GM12878 (cell line): Measurements from ENCODE around the gene GFM1. TPM values are rescaled to one million over a fixed set of nuclear protein-coding genes. Genes with fewer than 3 reads are reported as not detected.

ENCODE experiments used
- ATAC-seq: fragments of 200-7000 bp; cut with Tn5 transposase; 3 replicates; pipeline ENCODE4 v1.9.1; 2020; ENCODE audit warnings: mild to moderate bottlenecking, moderate library complexity
- BruUV-seq: library from RNA; stranded (reverse); fragments of 400-500 nt; replicated peaks from 2 replicates; lab custom pipeline; 2021; lab: Mats Ljungman, UMichigan
- CTCF ChIA-PET: fragments of 300-600 bp; sonication (Branson Sonifier 250); formaldehyde crosslinking; extraction: SDS; loops from one replicate; lab custom pipeline; 2021; ENCODE audit warnings: inconsistent platforms; lab: Yijun Ruan, JAX
- POLR2A ChIA-PET: fragments of 350-600 bp; formaldehyde crosslinking; extraction: SDS; loops from one replicate; lab custom pipeline; 2021; ENCODE audit warnings: inconsistent platforms; lab: Charles Lee
- RAD21 ChIA-PET: fragments of 300-600 bp; sonication (Branson Sonifier 250); formaldehyde crosslinking; loops from one replicate; lab custom pipeline; 2023; ENCODE audit warnings: antibody characterized with exemption; ENCODE audit not compliant: unreplicated experiment; lab: Charles Lee
- SMC1A ChIA-PET: fragments of 300-600 bp; sonication (Branson Sonifier 250); formaldehyde crosslinking; loops from one replicate; lab custom pipeline; 2023; ENCODE audit not compliant: unreplicated experiment, uncharacterized antibody; lab: Charles Lee
- DNase-seq: peaks from one replicate; pipeline ENCODE4 v3.0.0-alpha.2; 2011; ENCODE audit warnings: low read depth, low spot score
- FAIRE-seq: peaks from 3 replicates; lab custom pipeline; 2011; peaks lifted over from hg19 to GRCh38; lab: Jason Lieb, UNC
- H2AFZ ChIP-seq: 2 replicates; pipeline ENCODE4 v1.6.0; 2011; ENCODE audit warnings: low read depth, low read length, control low read depth; ENCODE audit not compliant: control insufficient read depth
- H3K27ac ChIP-seq: 2 replicates; pipeline ENCODE4 v1.5.1; 2011; ENCODE audit warnings: control low read depth; ENCODE audit not compliant: control insufficient read depth, insufficient read depth
- H3K27me3 ChIP-seq, 2 experiments: replicated peaks in 1 of 2; 2 replicates each; pipeline versions ENCODE4 v1.6.0 to v1.6.1; 2011; ENCODE audit warnings: low read length in 1 of 2; ENCODE audit not compliant: control insufficient read depth in 2 of 2, insufficient read depth in 2 of 2
- H3K36me3 ChIP-seq, 2 experiments: 2 replicates each; pipeline ENCODE4 v1.5.1; 2011; ENCODE audit warnings: low read length in 1 of 2; ENCODE audit not compliant: control insufficient read depth in 2 of 2, insufficient read depth in 2 of 2
- H3K4me1 ChIP-seq: 2 replicates; pipeline ENCODE4 v1.6.1; 2011; ENCODE audit warnings: mild to moderate bottlenecking, low read length, moderate library complexity, mixed read lengths; ENCODE audit not compliant: control insufficient read depth, insufficient read depth
- H3K4me2 ChIP-seq: 2 replicates; pipeline ENCODE4 v1.6.0; 2011; ENCODE audit warnings: control low read depth; ENCODE audit not compliant: control insufficient read depth, insufficient read depth
- H3K4me3 ChIP-seq: fragments of 200-600 bp; sonication (generic); 2 replicates; pipeline ENCODE4 v1.5.1; 2016
- H3K79me2 ChIP-seq: 2 replicates; pipeline ENCODE4 v1.6.0; 2011; ENCODE audit warnings: low read length; ENCODE audit not compliant: control insufficient read depth, insufficient read depth
- H3K9ac ChIP-seq: 2 replicates; pipeline ENCODE4 v1.8.0; 2011; ENCODE audit warnings: low read length, control low read depth, mixed read lengths; ENCODE audit not compliant: control insufficient read depth, insufficient read depth
- H3K9me3 ChIP-seq: replicated peaks from 3 replicates; pipeline ENCODE4 v1.5.1; 2011; ENCODE audit warnings: mild to moderate bottlenecking, low read length; ENCODE audit not compliant: control insufficient read depth, insufficient read depth
- H4K20me1 ChIP-seq: 2 replicates; pipeline ENCODE4 v1.6.0; 2011; ENCODE audit not compliant: control insufficient read depth, insufficient read depth
- BCL11A ChIP-seq: IDR thresholded peaks from 2 replicates; pipeline ENCODE4 v1.6.1; 2011; ENCODE audit warnings: low read depth, low read length
- IKZF1 ChIP-seq: fragments of 450-650 bp; conservative IDR thresholded peaks from 2 replicates; pipeline ENCODE4 v1.6.1; 2017; ENCODE audit warnings: antibody characterized with exemption, mild to moderate bottlenecking
- IKZF2 ChIP-seq, 2 experiments: fragments of 450-650 bp; IDR thresholded peaks; 2 replicates each; pipeline ENCODE4 v1.6.1; 2017; ENCODE audit warnings: mild to moderate bottlenecking in 2 of 2, moderate library complexity in 2 of 2
- JUNB ChIP-seq: IDR thresholded peaks from 2 replicates; pipeline ENCODE4 v1.6.1; 2016; ENCODE audit warnings: antibody characterized with exemption, mild to moderate bottlenecking
- RUNX3 ChIP-seq: IDR thresholded peaks from 2 replicates; pipeline ENCODE4 v1.6.1; 2012; ENCODE audit warnings: low read length, inconsistent platforms
- TCF3 ChIP-seq: IDR thresholded peaks from 2 replicates; pipeline ENCODE4 v1.6.1; 2012; ENCODE audit warnings: low read depth, mild to moderate bottlenecking, low read length, borderline replicate concordance; ENCODE audit not compliant: insufficient read depth
- WGBS: methylation state at CpG from one replicate; pipeline ENCODE4 v1.1.6; 2016; ENCODE audit warnings: low lambda C conversion rate; ENCODE audit not compliant: insufficient replicate concordance, insufficient coverage; ENCODE audit errors: missing lambda C conversion rate; 5-methylcytosine and 5-hydroxymethylcytosine counted together
- in situ Hi-C: fragments of 300-500 bp; cut with MboI; formaldehyde crosslinking; loops from 9 replicates; pipeline ENCODE4 v1.14.3; 2018; ENCODE audit warnings: mixed read lengths
- intact Hi-C: fragments of 100-400 bp; cut with micrococcal nuclease; formaldehyde crosslinking; loops from one replicate; pipeline ENCODE4 v1.14.2; 2022; ENCODE audit not compliant: unreplicated experiment
- polyA plus RNA-seq, 11 experiments: library from polyadenylated mRNA; depleted of rRNA in 4 of 11; unstranded in 6 of 11; stranded (reverse) in 5 of 11; fragments of >200 nt; fragmentation: Nextera tagmentation in 4 of 11; fragmentation: Illumina TruSeq in 1 of 11; extraction: Ambion mirVana in 4 of 11; extraction: Trizol in 1 of 11; gene quantifications; 1 replicate in 1 of 11; 2 replicates in 10 of 11; pipeline versions ENCODE4 v1.2.1 to v1.2.3, GENCODE V29; 2011 to 2016; ENCODE audit warnings: inconsistent platforms in 2 of 11, missing spikeins in 2 of 11, low read depth in 1 of 11
- total RNA-seq, 4 experiments: library from RNA; depleted of rRNA in 3 of 4; stranded (reverse); fragments of >200 nt in 3 of 4; fragmentation: Illumina TruSeq in 1 of 4; extraction: Trizol in 1 of 4; gene quantifications; 2 replicates each; pipeline versions ENCODE4 v1.2.1 to v1.2.3, GENCODE V29; 2013 to 2021
- TF ChIP-seq, protein P1 (sequence below): fragments of 450-650 bp; IDR thresholded peaks from 2 replicates; pipeline ENCODE4 v1.6.1; 2017; ENCODE audit warnings: mild to moderate bottlenecking, moderate library complexity

The GFM1 gene
- total and polyA plus RNA-seq, 10 of the 15 experiments (the other 5 are each of a cell fraction or from before 2014, with no cell fraction given): 36.9 to 87.2 (median 57.3) TPM

GRCh38 chr3:158711886-158712285 lies 67.6 kb downstream of the GFM1 start:
- POLR2A ChIA-PET: no interaction called here

More at GRCh38 chr3:158711886-158712285, 67.6 kb downstream of the GFM1 start:
- no peak for DNase-seq
- H3K4me1 ChIP-seq: no peaks in the 10 kb centered on the region
- SMC1A ChIA-PET: no interaction called here
- in situ Hi-C loops: no loop called here
- peak; percentile 11 to 38; a peak in 1 of 4 replicates for TF ChIP-seq IKZF2 (IDR thresholded peaks at IDR 0.05)
- 0 out of 2 replicates have a peak, but pooled peaks have one; percentile 23 for TF ChIP-seq JUNB
- TF ChIP-seq, protein P1, sequence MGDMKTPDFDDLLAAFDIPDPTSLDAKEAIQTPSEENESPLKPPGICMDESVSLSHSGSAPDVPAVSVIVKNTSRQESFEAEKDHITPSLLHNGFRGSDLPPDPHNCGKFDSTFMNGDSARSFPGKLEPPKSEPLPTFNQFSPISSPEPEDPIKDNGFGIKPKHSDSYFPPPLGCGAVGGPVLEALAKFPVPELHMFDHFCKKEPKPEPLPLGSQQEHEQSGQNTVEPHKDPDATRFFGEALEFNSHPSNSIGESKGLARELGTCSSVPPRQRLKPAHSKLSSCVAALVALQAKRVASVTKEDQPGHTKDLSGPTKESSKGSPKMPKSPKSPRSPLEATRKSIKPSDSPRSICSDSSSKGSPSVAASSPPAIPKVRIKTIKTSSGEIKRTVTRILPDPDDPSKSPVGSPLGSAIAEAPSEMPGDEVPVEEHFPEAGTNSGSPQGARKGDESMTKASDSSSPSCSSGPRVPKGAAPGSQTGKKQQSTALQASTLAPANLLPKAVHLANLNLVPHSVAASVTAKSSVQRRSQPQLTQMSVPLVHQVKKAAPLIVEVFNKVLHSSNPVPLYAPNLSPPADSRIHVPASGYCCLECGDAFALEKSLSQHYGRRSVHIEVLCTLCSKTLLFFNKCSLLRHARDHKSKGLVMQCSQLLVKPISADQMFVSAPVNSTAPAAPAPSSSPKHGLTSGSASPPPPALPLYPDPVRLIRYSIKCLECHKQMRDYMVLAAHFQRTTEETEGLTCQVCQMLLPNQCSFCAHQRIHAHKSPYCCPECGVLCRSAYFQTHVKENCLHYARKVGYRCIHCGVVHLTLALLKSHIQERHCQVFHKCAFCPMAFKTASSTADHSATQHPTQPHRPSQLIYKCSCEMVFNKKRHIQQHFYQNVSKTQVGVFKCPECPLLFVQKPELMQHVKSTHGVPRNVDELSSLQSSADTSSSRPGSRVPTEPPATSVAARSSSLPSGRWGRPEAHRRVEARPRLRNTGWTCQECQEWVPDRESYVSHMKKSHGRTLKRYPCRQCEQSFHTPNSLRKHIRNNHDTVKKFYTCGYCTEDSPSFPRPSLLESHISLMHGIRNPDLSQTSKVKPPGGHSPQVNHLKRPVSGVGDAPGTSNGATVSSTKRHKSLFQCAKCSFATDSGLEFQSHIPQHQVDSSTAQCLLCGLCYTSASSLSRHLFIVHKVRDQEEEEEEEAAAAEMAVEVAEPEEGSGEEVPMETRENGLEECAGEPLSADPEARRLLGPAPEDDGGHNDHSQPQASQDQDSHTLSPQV: no peak
- no peak for TF ChIP-seq TCF3
- TF ChIP-seq RUNX3: 0 out of 2 replicates have a peak, but pooled peaks have one; percentile 11
- peak; percentile 24; the same call in 1 of the 2 replicates for TF ChIP-seq BCL11A
- 0 out of 2 replicates have a peak, but pooled peaks have one; percentile 23 for TF ChIP-seq IKZF1
- TF ChIP-seq, all 136 proteins: peak for 5
- no TSS peak for BruUV-seq
- Histone ChIP-seq H3K9ac (no peak overlapping the region), H3K27me3 (no peaks in the 10 kb centered on the region), H2AFZ (no peak overlapping the region), H3K36me3 (peaks cover 0 to 13% of the 10 kb centered on the region in 2 experiments; a peak in 2 of 4 replicates), H3K4me2 (no peak overlapping the region), H3K9me3 (no peaks in the 10 kb centered on the region), H4K20me1 (no peaks in the 10 kb centered on the region), H3K79me2 (no peaks in the 10 kb centered on the region), H3K27ac (no peak overlapping the region), H3K4me3 (no peak overlapping the region)
- intact Hi-C loops: no loop called here
- no peak for ATAC-seq
- CTCF ChIA-PET: interaction anchor here (1.4 kb wide), 1 partner anchor 16 kb away, joined by 4 read pairs; no protein-coding TSS in a partner anchor
- RAD21 ChIA-PET: no interaction called here
- 59% methylated on average over 1 of the region's 1 CpG for WGBS
- FAIRE-seq: no peak
